HG03558 (cell line): ENCODE measurements around the gene GDF11.

Source experiments
- ATAC-seq: cut with Tn5 transposase; IDR thresholded peaks from one replicate; pipeline ENCODE4 v1.9.1; 2021; ENCODE audit warnings: moderate number of reproducible peaks; ENCODE audit not compliant: unreplicated experiment; ENCODE audit errors: extremely low read depth

Gene GDF11

GRCh38 chr12:55721601-55722213, 21.2 kb upstream of the GDF11 start:
- ATAC-seq = no peak

- ATAC-seq = no peak
These were observed 20.0 kb upstream of the GDF11 start for GRCh38 chr12:55722948-55723347.

GRCh38 chr12:55723516-55724225, 19.3 kb upstream of the GDF11 start:
- no peak for ATAC-seq

GRCh38 chr12:55724226-55724939, 18.5 kb upstream of the GDF11 start:
- ATAC-seq = no peak

GRCh38 chr12:55724940-55725309, 18.0 kb upstream of the GDF11 start:
- no peak for ATAC-seq

- ATAC-seq = no peak
These were observed 17.4 kb upstream of the GDF11 start for GRCh38 chr12:55725556-55725955.

- no peak for ATAC-seq
These were observed 16.0 kb upstream of the GDF11 start for GRCh38 chr12:55726971-55727370.

- ATAC-seq = no peak
These were observed 15.2 kb upstream of the GDF11 start for GRCh38 chr12:55727643-55728185.

GRCh38 chr12:55728186-55728938, 14.6 kb upstream of the GDF11 start:
- ATAC-seq = no peak

GRCh38 chr12:55728939-55729818, 13.7 kb upstream of the GDF11 start, which contains the start of gene CD63:
Gene CD63 (minus strand): TSS chr12:55729009. CDS start chr12:55728341, 668 bp downstream.
- peak; percentile 46 for ATAC-seq

GRCh38 chr12:55729819-55730818, 12.8 kb upstream of the GDF11 start:
- ATAC-seq = no peak

- ATAC-seq = no peak
These were observed 10.6 kb upstream of the GDF11 start for GRCh38 chr12:55732288-55732687.

GRCh38 chr12:55733021-55733555, 9.8 kb upstream of the GDF11 start:
- no peak for ATAC-seq

GRCh38 chr12:55733858-55734257, 9.1 kb upstream of the GDF11 start:
- ATAC-seq = no peak

- ATAC-seq = no peak
These were observed 8.3 kb upstream of the GDF11 start for GRCh38 chr12:55734595-55734994.

GRCh38 chr12:55736076-55736475, 6.8 kb upstream of the GDF11 start:
- no peak for ATAC-seq

GRCh38 chr12:55736780-55737580, 5.9 kb upstream of the GDF11 start:
- ATAC-seq = no peak
